ENCODE data around the gene HS3ST4. TPM values are rescaled to one million over a fixed set of nuclear protein-coding genes. Genes with fewer than 3 reads are reported as not detected.

The HS3ST4 gene
- polyA plus RNA-seq, 1 donor (not counting 4 experiments of a cell fraction or from before 2014, with no cell fraction given), result not detected

GRCh38 chr16:26015776-26016175 is 324.0 kb downstream of the HS3ST4 start:
- no peak overlapping the region for H2AFZ ChIP-seq (ENCODE audit: control insufficient read depth, low read length)
- no peaks in the 10 kb centered on the region for H3K9me1 ChIP-seq (ENCODE audit: control insufficient read depth, extremely low read depth, insufficient read depth, low read length)
- H3K9me3 ChIP-seq (ENCODE audit: control insufficient read depth, low read depth, low read length), result no peaks in the 10 kb centered on the region
- no peaks in the 10 kb centered on the region for H3K36me3 ChIP-seq (ENCODE audit: control insufficient read depth in 2 of 2, extremely low read depth in 1 of 2, insufficient read depth in 2 of 2, low read length in 2 of 2)
- dilution Hi-C loops (cut with MboI; ENCODE audit: extremely low pct_ligation_motif_present, low sequenced_read_pairs), result no loop called here
- no peak overlapping the region for H3K4me3 ChIP-seq (ENCODE audit: control insufficient read depth in 2 of 3, extremely low read depth in 1 of 3, insufficient read depth in 2 of 3, low read depth in 1 of 3, low read length in 3 of 3)
- H3K27me3 ChIP-seq (ENCODE audit: control insufficient read depth, extremely low read depth, insufficient read depth, low read length), result no peaks in the 10 kb centered on the region
- no peaks in the 10 kb centered on the region for H3K4me1 ChIP-seq (ENCODE audit: control insufficient read depth, extremely low read depth, insufficient read depth, low read length)
- no peak overlapping the region for H3K4me2 ChIP-seq (ENCODE audit: control insufficient read depth, extremely low read depth, insufficient read depth, low read depth, low read length)
- TF ChIP-seq EZH2 (IDR thresholded peaks at IDR 0.05; ENCODE audit: low read length) (no peak), CTCF (optimal IDR thresholded peaks at IDR 0.05 in 1 of 3, IDR thresholded peaks at IDR 0.05 in 1 of 3, conservative IDR thresholded peaks at IDR 0.05 in 1 of 3; ENCODE audit: extremely low read depth in 1 of 3, insufficient read depth in 2 of 3, low read length in 3 of 3) (no peak)
- no peak overlapping the region for H3K27ac ChIP-seq (ENCODE audit: control insufficient read depth, insufficient read depth, low read length)
- DNase-seq (ENCODE audit: low read depth, low spot score), result no peak
- no peak overlapping the region for H3K9ac ChIP-seq (ENCODE audit: control insufficient read depth, extremely low read depth, insufficient read depth, low read length)
- H3K79me2 ChIP-seq (ENCODE audit: control insufficient read depth, insufficient read depth, low read length), result no peaks in the 10 kb centered on the region
- no peaks in the 10 kb centered on the region for H4K20me1 ChIP-seq (ENCODE audit: control insufficient read depth, extremely low read depth, insufficient read depth, low read length)
- FAIRE-seq, result no peak

GRCh38 chr16:26016989-26017388 is 325.2 kb downstream of the HS3ST4 start:
- TF ChIP-seq EZH2 (IDR thresholded peaks at IDR 0.05; ENCODE audit: low read length), result no peak
- TF ChIP-seq CTCF (optimal IDR thresholded peaks at IDR 0.05 in 1 of 3, IDR thresholded peaks at IDR 0.05 in 1 of 3, conservative IDR thresholded peaks at IDR 0.05 in 1 of 3; ENCODE audit: extremely low read depth in 1 of 3, insufficient read depth in 2 of 3, low read length in 3 of 3), result no peak
- H3K9me1 ChIP-seq (ENCODE audit: control insufficient read depth, extremely low read depth, insufficient read depth, low read length), result no peaks in the 10 kb centered on the region
- H3K79me2 ChIP-seq (ENCODE audit: control insufficient read depth, insufficient read depth, low read length), result no peaks in the 10 kb centered on the region
- dilution Hi-C loops (cut with MboI; ENCODE audit: extremely low pct_ligation_motif_present, low sequenced_read_pairs), result no loop called here
- H3K4me3 ChIP-seq (ENCODE audit: control insufficient read depth in 2 of 3, extremely low read depth in 1 of 3, insufficient read depth in 2 of 3, low read depth in 1 of 3, low read length in 3 of 3), result no peak overlapping the region
- FAIRE-seq, result no peak
- DNase-seq (ENCODE audit: low read depth, low spot score), result no peak
- H2AFZ ChIP-seq (ENCODE audit: control insufficient read depth, low read length), result no peak overlapping the region
- H3K27me3 ChIP-seq (ENCODE audit: control insufficient read depth, extremely low read depth, insufficient read depth, low read length), result no peaks in the 10 kb centered on the region
- no peak overlapping the region for H3K27ac ChIP-seq (ENCODE audit: control insufficient read depth, insufficient read depth, low read length)
- no peaks in the 10 kb centered on the region for H3K36me3 ChIP-seq (ENCODE audit: control insufficient read depth in 2 of 2, extremely low read depth in 1 of 2, insufficient read depth in 2 of 2, low read length in 2 of 2)
- no peaks in the 10 kb centered on the region for H3K4me1 ChIP-seq (ENCODE audit: control insufficient read depth, extremely low read depth, insufficient read depth, low read length)
- H3K4me2 ChIP-seq (ENCODE audit: control insufficient read depth, extremely low read depth, insufficient read depth, low read depth, low read length), result no peak overlapping the region
- H3K9ac ChIP-seq (ENCODE audit: control insufficient read depth, extremely low read depth, insufficient read depth, low read length), result no peak overlapping the region
- no peaks in the 10 kb centered on the region for H4K20me1 ChIP-seq (ENCODE audit: control insufficient read depth, extremely low read depth, insufficient read depth, low read length)
- no peaks in the 10 kb centered on the region for H3K9me3 ChIP-seq (ENCODE audit: control insufficient read depth, low read depth, low read length)
